GM19099 (cell line): Measurements from ENCODE around the gene KLK11.

Experiments
- POLR2A ChIP-seq: IDR thresholded peaks from 3 replicates; pipeline ENCODE4 v1.6.1; 2011; ENCODE audit warnings: low read depth; ENCODE audit not compliant: insufficient read length; ENCODE audit errors: extremely low read depth

Gene KLK11

DNA sequence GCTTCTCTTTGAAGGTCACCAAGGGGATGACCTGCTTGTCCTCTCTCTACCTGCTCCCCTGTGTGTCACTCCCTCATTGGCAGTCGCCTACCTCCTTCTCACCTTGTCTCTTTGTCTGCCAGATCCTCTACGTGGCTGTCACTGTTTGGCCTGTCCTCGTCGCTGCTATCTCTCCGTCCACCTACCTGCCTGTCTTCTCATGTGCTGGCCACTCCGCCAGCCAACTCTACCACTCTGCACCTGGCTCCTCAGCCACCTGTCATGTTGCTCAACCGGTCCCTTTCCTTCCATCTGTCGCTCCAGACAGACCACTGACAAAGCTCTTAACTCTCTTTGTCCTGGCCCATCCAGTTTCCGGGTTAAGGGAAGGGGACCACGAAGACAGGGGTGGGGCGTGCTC, 8.3 kb upstream of the KLK11 start, which contains the start of gene KLK12:
Gene KLK12, minus strand, starts transcription at position 299 of the 400 bp plus-strand sequence. CDS start 381 bp downstream, outside the sequence.
- TF ChIP-seq POLR2A = no peak

DNA sequence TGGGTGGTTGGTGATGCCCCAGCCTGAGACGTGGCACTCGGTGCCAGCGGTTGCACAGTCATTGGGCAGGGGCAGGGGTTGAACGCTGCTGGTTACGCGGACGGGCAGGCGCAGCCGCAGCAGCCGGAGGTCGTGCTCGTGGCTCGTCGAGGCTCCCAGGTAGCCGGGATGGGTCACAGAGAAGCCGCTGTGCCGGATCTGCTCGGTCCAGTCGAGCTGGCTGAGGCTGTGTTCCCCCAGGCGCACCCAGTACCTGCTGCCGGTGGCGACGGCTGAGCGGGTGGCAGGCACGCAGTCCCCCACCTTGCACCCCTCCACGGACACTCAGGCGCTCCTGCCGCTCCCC, 5.4 kb upstream of the KLK11 start:
- no peak for TF ChIP-seq POLR2A

GRCh38 chr19:51031220-51031879, 4.9 kb upstream of the KLK11 start:
- TF ChIP-seq POLR2A = no peak

DNA sequence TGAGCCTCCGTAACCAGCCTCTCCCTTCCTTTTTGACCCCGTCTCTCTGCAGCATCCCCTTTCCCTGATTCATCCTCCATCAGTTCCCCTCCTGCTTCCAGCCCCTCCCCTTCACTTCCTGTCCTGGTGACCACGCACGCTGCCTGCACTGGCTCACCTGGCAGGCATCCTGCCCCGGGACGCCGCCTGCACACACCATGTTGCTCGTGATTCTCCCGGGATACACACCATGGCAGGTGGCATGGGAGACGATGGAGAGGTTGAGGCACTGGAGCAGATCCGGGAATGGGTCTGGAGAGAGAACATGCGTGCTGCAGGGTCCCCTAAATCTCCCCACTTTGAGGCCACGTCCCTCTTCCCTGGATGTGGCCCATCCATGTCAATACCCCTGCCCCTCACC, 4.2 kb upstream of the KLK11 start:
- no peak for TF ChIP-seq POLR2A

DNA sequence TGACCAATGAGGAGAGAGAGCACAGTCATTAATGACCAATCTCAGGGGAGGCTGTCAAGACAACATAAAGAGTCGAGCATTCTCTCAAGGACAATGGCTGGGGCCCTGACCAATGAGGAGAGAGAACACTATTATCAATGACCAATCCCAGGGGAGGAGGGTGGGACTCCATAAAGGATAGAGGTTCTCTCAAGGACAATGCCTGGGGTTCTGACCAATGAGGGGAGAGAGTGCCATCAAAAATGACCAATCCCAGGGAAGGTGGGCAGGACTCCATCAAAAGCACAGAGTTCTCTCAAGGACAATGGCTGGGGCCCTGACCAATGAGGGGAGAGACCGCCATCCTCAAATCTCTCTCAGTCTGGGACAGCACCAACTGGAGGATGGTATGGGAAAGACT, 3.3 kb upstream of the KLK11 start:
- TF ChIP-seq POLR2A = no peak

GRCh38 chr19:51027873-51028272, 1.5 kb upstream of the KLK11 start:
- TF ChIP-seq POLR2A = no peak

GRCh38 chr19:51027126-51027806, 850 bp upstream of the KLK11 start:
- TF ChIP-seq POLR2A = no peak

DNA sequence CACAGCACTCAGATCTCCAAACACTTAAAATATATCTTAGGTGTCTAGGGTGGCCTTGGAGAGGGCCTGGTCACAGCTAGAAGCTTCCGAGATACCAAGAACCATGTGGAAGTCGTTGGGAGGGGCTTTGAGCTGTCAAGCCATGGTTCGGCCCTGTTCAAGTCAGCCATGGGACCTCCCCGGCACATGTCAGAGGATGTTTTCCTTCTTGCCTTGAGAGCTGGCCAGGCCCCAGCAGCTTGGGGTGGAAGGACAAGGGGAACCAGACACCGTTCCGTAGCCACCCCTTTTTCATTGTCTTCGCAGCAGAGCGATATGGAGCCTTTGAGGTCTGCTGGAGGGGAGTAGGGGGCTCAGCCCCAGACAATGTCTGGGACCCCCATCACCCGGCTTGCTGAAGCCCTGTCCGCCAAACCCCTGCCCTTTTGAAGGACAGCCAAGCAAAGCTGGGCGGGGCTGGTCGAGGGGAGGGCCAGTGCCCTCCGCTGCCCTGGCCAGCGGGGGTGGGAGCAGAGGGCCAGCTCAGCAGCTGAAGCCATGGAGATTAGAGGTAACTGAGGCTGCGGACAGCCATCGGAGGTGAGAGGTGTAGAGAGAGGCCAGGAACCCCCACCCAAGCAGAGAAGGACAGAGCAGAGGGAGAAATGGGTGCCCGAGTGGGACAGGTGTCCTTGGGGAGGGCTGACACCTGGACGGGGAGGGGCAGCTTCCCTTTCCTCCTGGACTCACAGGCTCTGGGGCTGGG, 435 bp downstream of the KLK11 start:
- TF ChIP-seq POLR2A = no peak

DNA sequence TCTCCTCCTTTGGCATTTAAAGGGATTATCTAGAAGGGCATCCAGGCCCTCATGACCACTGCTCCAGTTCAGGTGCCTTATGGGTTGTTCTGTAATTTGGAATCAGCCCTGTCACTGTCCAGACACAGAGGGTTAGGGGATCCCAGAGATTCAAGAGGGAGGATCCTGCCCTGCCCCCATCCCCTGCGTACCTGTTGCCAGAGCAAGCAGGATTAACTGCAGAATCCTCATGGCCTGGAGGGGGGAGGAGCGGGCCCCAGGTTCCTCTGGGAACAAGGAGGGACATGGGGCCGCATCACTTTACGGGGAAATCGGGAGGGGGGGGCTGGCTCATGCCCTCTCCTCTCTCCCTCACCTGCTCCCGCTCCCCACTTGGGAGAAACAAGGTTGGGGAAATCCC, 1.0 kb downstream of the KLK11 start:
- no peak for TF ChIP-seq POLR2A

- no peak for TF ChIP-seq POLR2A
Measured at GRCh38 chr19:51024924-51025323, 1.5 kb downstream of the KLK11 start.

GRCh38 chr19:51023946-51024345, 2.5 kb downstream of the KLK11 start:
- no peak for TF ChIP-seq POLR2A

GRCh38 chr19:51022526-51022925, 3.9 kb downstream of the KLK11 start:
- no peak for TF ChIP-seq POLR2A

DNA sequence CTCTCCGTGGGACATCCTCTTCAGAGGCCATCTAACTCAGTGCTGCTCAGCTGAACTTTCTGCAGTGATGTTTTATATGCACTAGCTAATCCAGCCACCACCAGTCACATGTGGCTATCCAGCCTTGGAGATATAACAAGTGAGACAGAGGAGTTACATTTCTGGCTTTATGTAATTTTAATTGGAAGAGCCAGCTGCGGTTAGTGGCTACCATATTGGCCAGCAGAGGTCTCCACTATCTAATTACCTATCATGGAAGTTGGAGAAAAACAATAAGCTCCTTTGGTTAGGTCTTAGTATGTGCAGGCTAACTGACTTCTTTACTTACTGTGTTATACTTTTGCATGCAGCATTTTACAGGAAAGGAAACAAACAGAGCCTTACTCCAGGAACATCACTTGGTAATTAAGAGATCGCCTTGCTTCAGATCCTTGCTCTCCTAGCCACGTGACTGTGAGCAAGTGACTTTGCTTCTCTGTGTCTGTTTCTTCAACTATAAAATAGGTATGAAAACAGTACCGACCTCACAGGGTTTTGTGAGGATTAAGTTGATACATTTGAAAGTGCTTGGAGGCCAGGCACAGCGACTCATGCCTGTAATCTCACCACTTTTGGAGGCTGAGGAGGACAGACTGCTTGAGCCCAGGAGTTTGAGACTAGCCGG, 5.3 kb downstream of the KLK11 start:
- TF ChIP-seq POLR2A = no peak

DNA sequence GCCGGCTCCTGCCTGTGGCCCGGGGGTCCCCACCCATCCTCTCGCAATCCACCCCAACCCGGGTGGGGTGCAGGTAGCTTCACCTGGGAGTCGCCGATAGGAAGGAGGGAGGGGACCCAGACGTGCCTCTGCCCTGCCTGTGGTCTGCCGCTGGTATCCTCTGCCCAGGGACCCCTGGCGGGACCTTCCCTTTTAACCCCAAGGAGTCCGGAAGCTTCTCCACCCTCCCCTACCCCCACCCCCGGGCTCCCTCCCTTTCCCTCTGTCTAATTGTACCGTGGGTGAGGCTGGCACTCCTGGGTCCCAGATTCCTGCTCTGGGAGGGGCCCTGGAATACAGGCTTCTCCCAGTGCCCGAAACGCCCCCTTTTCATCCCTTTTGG, 6.9 kb downstream of the KLK11 start, which contains the start of gene KLK10:
Gene KLK10, minus strand, starts transcription at position 166 of the 382 bp plus-strand sequence. CDS start 579 bp downstream, outside the sequence.
- TF ChIP-seq POLR2A = no peak
